NCI-H128 (cell line): ENCODE results near the gene RNF44.

Source experiments
- DNase-seq: peaks from one replicate; lab custom pipeline; 2025; ENCODE audit not compliant: unreplicated experiment; lab: John Stamatoyannopoulos, UW

RNF44 gene

GRCh38 chr5:176535664-176536131 lies 1.5 kb downstream of the RNF44 start:
- DNase-seq, result no peak

- DNase-seq, result no peak
Measured at GRCh38 chr5:176535101-176535663, 2.0 kb downstream of the RNF44 start.

- no peak for DNase-seq
Measured at GRCh38 chr5:176534640-176535039, 2.6 kb downstream of the RNF44 start.

- DNase-seq, result no peak
Measured at GRCh38 chr5:176533894-176534611, 3.1 kb downstream of the RNF44 start.

- no peak for DNase-seq
Measured at GRCh38 chr5:176533390-176533789, 3.8 kb downstream of the RNF44 start.

- no peak for DNase-seq
Measured at GRCh38 chr5:176532795-176533194, 4.4 kb downstream of the RNF44 start.

- DNase-seq, result no peak
Measured at GRCh38 chr5:176531902-176532493, 5.2 kb downstream of the RNF44 start.

- no peak for DNase-seq
Measured at GRCh38 chr5:176530983-176531901, 6.0 kb downstream of the RNF44 start.

- no peak for DNase-seq
Measured at GRCh38 chr5:176530393-176530982, 6.7 kb downstream of the RNF44 start.

GRCh38 chr5:176529741-176530141 lies 7.5 kb downstream of the RNF44 start:
- no peak for DNase-seq

- DNase-seq, result no peak
Measured at GRCh38 chr5:176529116-176529740, 8.0 kb downstream of the RNF44 start.

- no peak for DNase-seq
Measured at GRCh38 chr5:176528761-176529115, 8.5 kb downstream of the RNF44 start.

GRCh38 chr5:176528301-176528700 lies 8.9 kb downstream of the RNF44 start:
- no peak for DNase-seq

GRCh38 chr5:176527246-176528222 lies 9.7 kb downstream of the RNF44 start:
- DNase-seq, result no peak

GRCh38 chr5:176526462-176526861 lies 10.7 kb downstream of the RNF44 start:
- DNase-seq, result no peak

GRCh38 chr5:176525677-176526076 lies 11.5 kb downstream of the RNF44 start:
- DNase-seq, result no peak

GRCh38 chr5:176524987-176525386 lies 12.2 kb downstream of the RNF44 start:
- no peak for DNase-seq

- DNase-seq, result no peak
Measured at GRCh38 chr5:176524138-176524537, 13.1 kb downstream of the RNF44 start.

GRCh38 chr5:176521699-176522263 lies 15.4 kb downstream of the RNF44 start:
- DNase-seq, result no peak
